Measurements from ENCODE around the gene CHD2.
"Not testable (repeated sequence)": the region's sequence is repeated elsewhere in the genome, so short reads cannot be mapped to it uniquely, and the experiment has no call there.

Gene CHD2

DNA sequence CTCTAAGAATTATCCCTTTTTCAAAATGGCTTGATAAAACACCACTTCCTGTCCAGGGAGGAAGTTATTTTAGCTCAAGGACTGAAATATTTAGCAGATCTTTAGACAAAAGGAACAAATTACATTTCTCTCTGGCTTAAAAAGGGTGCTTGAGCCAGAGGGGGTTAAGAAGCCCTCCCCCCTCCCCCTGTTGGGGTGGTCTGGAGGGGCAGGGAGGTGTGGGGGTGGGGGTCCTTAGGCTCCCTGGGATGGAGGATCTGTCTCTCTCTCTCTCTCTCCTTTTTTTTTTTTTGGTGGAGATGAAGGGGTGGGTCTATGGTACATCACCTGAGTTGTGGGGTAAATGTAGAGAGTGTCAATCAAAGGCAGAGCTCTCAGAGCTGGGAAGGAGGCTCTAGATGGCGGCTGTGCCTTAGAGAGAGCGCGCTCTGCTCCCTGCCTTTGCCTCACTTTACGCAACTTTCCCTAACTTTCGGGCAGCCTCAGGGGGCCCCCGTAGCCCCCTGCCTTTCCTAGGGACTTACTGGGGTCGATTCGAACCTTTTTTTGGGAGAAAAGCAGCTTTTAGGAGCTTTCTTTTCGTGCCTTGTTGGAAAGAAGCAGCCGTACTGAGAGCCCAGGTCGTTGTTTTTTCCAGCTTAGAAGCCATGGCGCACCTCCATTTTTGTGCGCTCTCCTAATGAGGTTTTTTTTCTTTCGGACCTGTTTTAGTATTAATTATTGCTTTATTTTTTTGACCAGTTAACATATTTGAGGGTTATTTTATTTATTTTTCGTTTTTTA lies at the start of gene CHD2:
Gene CHD2 (plus strand): TSS at position 377 of the 783 bp plus-strand sequence. CDS start 914 bp downstream, outside the sequence.
- in situ Hi-C loops (cut with HindIII; ENCODE audit: low sequenced_read_pairs), result no loop called here
- H3K4me3 ChIP-seq (ENCODE audit: low read depth, low read length), result peak within 1 kb of the TSS; percentile 62
- DNase-seq (ENCODE audit: low read depth, low spot score), result peak; percentile 91
- TF ChIP-seq, protein P1, sequence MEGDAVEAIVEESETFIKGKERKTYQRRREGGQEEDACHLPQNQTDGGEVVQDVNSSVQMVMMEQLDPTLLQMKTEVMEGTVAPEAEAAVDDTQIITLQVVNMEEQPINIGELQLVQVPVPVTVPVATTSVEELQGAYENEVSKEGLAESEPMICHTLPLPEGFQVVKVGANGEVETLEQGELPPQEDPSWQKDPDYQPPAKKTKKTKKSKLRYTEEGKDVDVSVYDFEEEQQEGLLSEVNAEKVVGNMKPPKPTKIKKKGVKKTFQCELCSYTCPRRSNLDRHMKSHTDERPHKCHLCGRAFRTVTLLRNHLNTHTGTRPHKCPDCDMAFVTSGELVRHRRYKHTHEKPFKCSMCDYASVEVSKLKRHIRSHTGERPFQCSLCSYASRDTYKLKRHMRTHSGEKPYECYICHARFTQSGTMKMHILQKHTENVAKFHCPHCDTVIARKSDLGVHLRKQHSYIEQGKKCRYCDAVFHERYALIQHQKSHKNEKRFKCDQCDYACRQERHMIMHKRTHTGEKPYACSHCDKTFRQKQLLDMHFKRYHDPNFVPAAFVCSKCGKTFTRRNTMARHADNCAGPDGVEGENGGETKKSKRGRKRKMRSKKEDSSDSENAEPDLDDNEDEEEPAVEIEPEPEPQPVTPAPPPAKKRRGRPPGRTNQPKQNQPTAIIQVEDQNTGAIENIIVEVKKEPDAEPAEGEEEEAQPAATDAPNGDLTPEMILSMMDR (IDR thresholded peaks at IDR 0.05; ENCODE audit: low read depth, low read length), result no peak

DNA sequence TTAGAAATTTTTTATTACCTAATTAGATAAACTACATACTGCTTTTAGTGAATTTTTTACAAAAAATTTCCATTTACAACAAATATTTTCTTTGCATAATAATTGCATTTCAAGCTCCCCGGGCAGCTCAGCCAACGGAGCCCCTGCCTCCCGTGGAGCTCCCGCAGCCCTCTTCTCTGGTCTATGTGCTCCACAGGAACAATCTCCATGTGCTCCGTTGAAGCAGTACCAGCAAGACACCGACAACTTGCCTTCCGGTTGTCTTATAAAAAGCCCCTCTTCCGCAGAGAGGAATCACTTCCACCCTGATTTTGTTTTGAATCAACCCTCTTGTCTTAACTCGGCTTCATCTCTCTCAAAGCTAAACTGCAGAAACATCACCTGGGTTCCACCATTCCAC lies 46.9 kb upstream of the CHD2 start:
- no peak for DNase-seq (ENCODE audit: low read depth, low spot score)
- TF ChIP-seq, protein P1 (IDR thresholded peaks at IDR 0.05; ENCODE audit: low read depth, low read length), result no peak
- in situ Hi-C loops (cut with HindIII; ENCODE audit: low sequenced_read_pairs), result no loop called here
- H3K4me3 ChIP-seq (ENCODE audit: low read depth, low read length), result no peak overlapping the region

DNA sequence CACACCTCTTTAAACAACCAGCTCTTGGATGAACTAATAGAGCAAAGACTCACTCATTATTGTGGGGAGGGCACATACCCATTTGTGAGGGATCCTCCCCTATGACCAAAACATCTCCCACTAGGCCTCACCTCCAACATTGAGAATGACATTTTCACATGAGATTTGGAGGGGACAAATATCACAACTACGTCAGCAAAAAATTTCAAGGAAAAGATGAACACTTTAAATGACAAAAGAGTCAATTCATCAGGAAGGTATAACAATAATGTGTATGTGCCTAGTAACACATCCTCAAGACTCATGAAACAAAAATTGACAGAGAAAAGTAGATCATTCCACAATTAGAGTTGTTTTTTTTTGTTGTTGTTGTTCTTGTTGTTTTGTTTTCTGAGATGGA lies 38.4 kb upstream of the CHD2 start:
- DNase-seq (ENCODE audit: low read depth, low spot score), result no peak
- TF ChIP-seq, protein P1 (IDR thresholded peaks at IDR 0.05; ENCODE audit: low read depth, low read length), result no peak
- no peak overlapping the region for H3K4me3 ChIP-seq (ENCODE audit: low read depth, low read length)
- in situ Hi-C loops (cut with HindIII; ENCODE audit: low sequenced_read_pairs), result no loop called here

DNA sequence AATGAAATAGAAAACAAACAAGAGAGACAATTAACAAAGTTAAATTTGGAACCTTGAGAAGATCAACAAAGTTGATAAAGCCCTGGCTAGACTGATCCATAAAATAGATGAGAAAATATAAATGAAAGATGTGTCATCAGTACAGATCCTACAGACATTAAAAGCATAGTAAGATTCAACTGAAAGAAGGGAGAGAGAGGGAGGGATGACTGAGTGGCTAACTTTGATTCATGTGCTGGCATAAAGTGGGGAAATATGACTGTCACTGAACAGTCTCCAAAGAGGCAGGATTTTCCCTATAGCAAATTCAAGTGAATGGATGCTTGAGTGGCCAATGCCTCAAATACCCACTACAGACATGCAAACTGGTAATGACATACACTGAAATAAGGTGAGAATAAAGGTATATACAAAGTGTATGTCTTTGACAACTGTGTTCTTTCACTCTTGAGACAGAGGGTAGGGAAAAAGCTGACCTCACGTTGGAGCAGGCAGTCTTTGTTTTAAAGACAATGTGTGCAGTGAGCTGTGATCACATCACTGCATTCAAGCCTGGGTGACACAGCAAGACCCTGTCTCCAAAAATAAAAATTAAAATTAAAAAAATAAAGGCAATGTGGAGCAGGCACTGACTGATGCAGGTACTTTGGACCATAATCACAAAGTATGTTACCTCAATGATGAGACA lies 35.9 kb upstream of the CHD2 start:
- TF ChIP-seq, protein P1 (IDR thresholded peaks at IDR 0.05; ENCODE audit: low read depth, low read length), result no peak
- DNase-seq (ENCODE audit: low read depth, low spot score), result no peak
- in situ Hi-C loops (cut with HindIII; ENCODE audit: low sequenced_read_pairs), result no loop called here
- H3K4me3 ChIP-seq (ENCODE audit: low read depth, low read length), result no peak overlapping the region

DNA sequence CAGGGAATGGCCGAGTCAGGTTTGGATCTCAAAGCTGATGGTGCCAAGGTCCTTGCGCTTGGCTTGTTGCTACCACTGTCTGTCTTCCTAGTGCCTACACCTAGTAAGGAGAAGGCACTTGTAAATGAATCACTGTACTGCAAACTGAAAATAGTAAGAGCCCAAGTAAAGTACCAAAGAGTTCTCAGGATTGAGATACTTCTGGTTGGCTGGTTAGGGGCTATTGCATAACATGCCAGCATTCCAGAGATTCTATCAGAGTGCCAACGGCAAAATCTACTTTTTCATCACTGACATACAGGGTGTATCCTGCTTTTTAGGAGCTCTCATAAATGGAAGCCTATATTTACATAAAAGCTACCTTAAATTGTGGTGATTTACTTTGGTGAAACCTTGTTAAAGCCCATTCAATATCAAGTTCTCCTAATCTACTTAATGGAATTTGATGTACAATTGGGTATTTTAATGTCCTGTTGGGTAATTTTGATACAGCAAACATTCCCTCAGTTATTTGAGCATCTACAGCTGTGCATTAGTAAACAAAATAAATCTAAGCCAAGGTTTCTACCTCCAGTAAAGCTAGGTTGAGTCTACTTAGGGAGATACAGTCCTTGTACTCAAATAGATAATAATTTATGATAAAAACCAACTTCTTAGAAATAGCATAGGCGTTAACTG lies 30.7 kb upstream of the CHD2 start:
- TF ChIP-seq, protein P1 (IDR thresholded peaks at IDR 0.05; ENCODE audit: low read depth, low read length), result no peak
- in situ Hi-C loops (cut with HindIII; ENCODE audit: low sequenced_read_pairs), result no loop called here
- DNase-seq (ENCODE audit: low read depth, low spot score), result no peak
- H3K4me3 ChIP-seq (ENCODE audit: low read depth, low read length), result no peak overlapping the region

DNA sequence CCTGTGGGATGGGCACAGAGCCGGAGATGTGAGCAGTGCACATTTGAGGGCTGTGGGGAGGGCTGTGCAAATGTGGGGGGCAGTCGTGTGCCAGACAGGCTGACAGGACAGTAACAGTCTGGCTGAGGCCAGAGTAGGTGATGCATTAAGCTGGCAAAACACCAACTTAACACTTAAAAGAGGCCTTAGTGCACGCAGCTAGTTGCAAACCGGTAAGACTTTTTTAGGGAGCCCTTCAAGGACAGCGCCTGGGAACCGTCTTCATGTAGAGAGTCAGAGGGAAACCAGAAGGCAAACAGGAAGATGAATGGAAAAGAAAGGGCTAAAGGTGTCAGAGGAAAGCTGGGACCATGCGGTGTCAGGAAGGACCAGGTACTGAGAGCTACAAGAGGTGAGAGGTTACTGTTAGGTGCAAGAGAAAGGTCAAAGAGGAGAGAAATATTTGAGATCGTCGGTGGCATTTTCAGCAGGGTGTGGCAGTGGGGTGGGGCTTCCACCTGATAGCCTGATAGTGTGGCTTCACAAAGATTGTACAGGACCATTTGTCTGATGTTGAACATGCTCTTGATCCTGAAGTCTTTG lies 30.0 kb upstream of the CHD2 start:
- no peak for DNase-seq (ENCODE audit: low read depth, low spot score)
- no peak overlapping the region for H3K4me3 ChIP-seq (ENCODE audit: low read depth, low read length)
- TF ChIP-seq, protein P1 (IDR thresholded peaks at IDR 0.05; ENCODE audit: low read depth, low read length), result no peak
- in situ Hi-C loops (cut with HindIII; ENCODE audit: low sequenced_read_pairs), result no loop called here

DNA sequence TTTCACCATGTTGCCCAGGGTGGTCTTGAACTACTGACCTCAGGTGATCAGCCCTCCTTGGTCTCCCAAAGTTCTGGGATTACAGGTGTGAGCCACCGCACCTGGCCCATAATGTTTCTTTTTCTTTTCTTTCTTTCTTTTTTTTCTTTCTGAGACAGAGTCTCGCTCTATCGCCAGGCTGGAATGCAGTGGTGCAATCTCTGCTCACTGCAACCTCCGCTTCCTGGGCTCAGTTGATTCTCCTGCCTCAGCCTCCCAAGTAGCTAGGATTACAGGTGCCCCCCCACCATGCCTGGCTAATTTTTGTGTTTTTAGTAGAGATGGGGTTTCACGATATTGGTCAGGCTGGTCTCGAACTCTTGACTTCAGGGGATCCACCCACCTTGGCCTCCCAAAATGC lies 27.2 kb upstream of the CHD2 start:
- in situ Hi-C loops (cut with HindIII; ENCODE audit: low sequenced_read_pairs); DNase-seq (ENCODE audit: low read depth, low spot score); H3K4me3 ChIP-seq (ENCODE audit: low read depth, low read length): not testable (repeated sequence)
